ENCODE results near the gene ANKRD63. TPM values are rescaled to one million over a fixed set of nuclear protein-coding genes. Genes with fewer than 3 reads are reported as not detected.

ANKRD63 gene
- polyA plus RNA-seq, 3 donors, result 0.14 to 0.18 TPM; not detected in 1

GRCh38 chr15:40246496-40247280 is 36.2 kb downstream of the ANKRD63 start:
- no peak for DNase-seq (ENCODE audit: low read depth in 3 of 3, low spot score in 2 of 3)

- no peak for DNase-seq (ENCODE audit: low read depth in 3 of 3, low spot score in 2 of 3)
Measured at GRCh38 chr15:40245666-40246450, 37.0 kb downstream of the ANKRD63 start.

- peak in 1 of 3 donors; percentile 32 for DNase-seq (ENCODE audit: low read depth in 3 of 3, low spot score in 2 of 3)
Measured at GRCh38 chr15:40244961-40245523, 37.8 kb downstream of the ANKRD63 start.

GRCh38 chr15:40243126-40243810 is 39.6 kb downstream of the ANKRD63 start:
- no peak for DNase-seq (ENCODE audit: low read depth in 3 of 3, low spot score in 2 of 3)

- no peak for DNase-seq (ENCODE audit: low read depth in 3 of 3, low spot score in 2 of 3)
Measured at GRCh38 chr15:40242601-40243000, 40.3 kb downstream of the ANKRD63 start.

GRCh38 chr15:40242213-40242599 is 40.7 kb downstream of the ANKRD63 start:
- no peak for DNase-seq (ENCODE audit: low read depth in 3 of 3, low spot score in 2 of 3)

- no peak for DNase-seq (ENCODE audit: low read depth in 3 of 3, low spot score in 2 of 3)
Measured at GRCh38 chr15:40241269-40242212, 41.3 kb downstream of the ANKRD63 start.

- no peak for DNase-seq (ENCODE audit: low read depth in 3 of 3, low spot score in 2 of 3)
Measured at GRCh38 chr15:40240619-40241221, 42.1 kb downstream of the ANKRD63 start.

- DNase-seq (ENCODE audit: low read depth in 3 of 3, low spot score in 2 of 3), result no peak
Measured at GRCh38 chr15:40239693-40240618, 42.9 kb downstream of the ANKRD63 start.

- no peak for DNase-seq (ENCODE audit: low read depth in 3 of 3, low spot score in 2 of 3)
Measured at GRCh38 chr15:40239404-40239692, 43.5 kb downstream of the ANKRD63 start.

GRCh38 chr15:40238532-40239403 is 44.1 kb downstream of the ANKRD63 start, which contains the start of gene PAK6:
TSS of gene PAK6 (plus strand) at chr15:40239063. CDS start at chr15:40264786, 25,723 bp downstream.
- peak in 1 of 3 donors; percentile 33 for DNase-seq (ENCODE audit: low read depth in 3 of 3, low spot score in 2 of 3)

GRCh38 chr15:40235201-40235885 is 47.5 kb downstream of the ANKRD63 start:
- no peak for DNase-seq (ENCODE audit: low read depth in 3 of 3, low spot score in 2 of 3)

GRCh38 chr15:40234783-40235182 is 48.1 kb downstream of the ANKRD63 start:
- no peak for DNase-seq (ENCODE audit: low read depth in 3 of 3, low spot score in 2 of 3)

GRCh38 chr15:40233727-40234577 is 48.9 kb downstream of the ANKRD63 start:
- DNase-seq (ENCODE audit: low read depth in 3 of 3, low spot score in 2 of 3), result no peak

- DNase-seq (ENCODE audit: low read depth in 3 of 3, low spot score in 2 of 3), result no peak
Measured at GRCh38 chr15:40232625-40233070, 50.2 kb downstream of the ANKRD63 start.
